Measurements from ENCODE around the gene EVC2. TPM values are rescaled to one million over a fixed set of nuclear protein-coding genes. Genes with fewer than 3 reads are reported as not detected.

EVC2 gene
- total and polyA plus RNA-seq, 2 donors (not counting 1 experiment from before 2014, with no cell fraction given) = 1.4 to 16.5 TPM

DNA sequence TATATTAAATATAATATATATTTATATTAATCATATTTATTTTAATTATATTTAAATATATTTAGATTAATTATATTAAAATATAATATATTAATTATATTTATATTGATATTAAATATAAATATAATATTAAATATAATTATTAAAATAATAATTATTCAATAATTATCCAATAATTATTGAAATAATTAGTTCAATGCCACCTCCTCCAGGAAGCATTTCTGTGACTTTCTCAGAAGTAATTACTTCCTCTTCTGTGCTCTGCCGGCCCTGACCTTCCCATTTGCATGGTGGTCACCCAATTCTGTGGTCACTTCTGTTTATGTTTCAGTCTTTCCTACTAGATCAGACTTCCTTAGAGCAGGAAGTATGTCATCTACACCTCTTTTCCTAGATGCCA is 45.8 kb downstream of the EVC2 start:
- no peak for DNase-seq (ENCODE audit: low read depth in 2 of 2)
- H3K9ac ChIP-seq (ENCODE audit: insufficient read depth, low read length) = no peak overlapping the region
- peaks cover 7% of the 10 kb centered on the region for H3K36me3 ChIP-seq (ENCODE audit: control insufficient read depth, insufficient read depth, low read length)
- H3K4me1 ChIP-seq (ENCODE audit: control insufficient read depth, extremely low read depth, insufficient read depth, low read length) = no peaks in the 10 kb centered on the region
- no peak overlapping the region for H3K27ac ChIP-seq (ENCODE audit: insufficient read depth, low read length)
- H3K27me3 ChIP-seq (ENCODE audit: control insufficient read depth, insufficient read depth, low read length) = no peaks in the 10 kb centered on the region
- no peaks in the 10 kb centered on the region for H4K20me1 ChIP-seq (ENCODE audit: control insufficient read depth, extremely low read depth, insufficient read depth, low read length)
- H2AFZ ChIP-seq (ENCODE audit: low read length) = no peak overlapping the region
- no peaks in the 10 kb centered on the region for H3K9me3 ChIP-seq (ENCODE audit: control insufficient read depth, insufficient read depth, low read depth, low read length)
- H3K79me2 ChIP-seq (ENCODE audit: control insufficient read depth, insufficient read depth, low read length) = no peaks in the 10 kb centered on the region
- H3K4me2 ChIP-seq (ENCODE audit: extremely low read depth, insufficient read depth, low read length) = no peak overlapping the region
- no peak overlapping the region for H3K4me3 ChIP-seq (replicated peaks in 1 of 4; ENCODE audit: control extremely low read depth in 1 of 4, insufficient read depth in 1 of 4, low read depth in 3 of 4, low read length in 4 of 4)
- TF ChIP-seq CTCF (conservative IDR thresholded peaks at IDR 0.05 in 1 of 2, IDR thresholded peaks at IDR 0.05 in 1 of 2; ENCODE audit: low read depth in 1 of 2, low read length in 2 of 2) = no peak

GRCh38 chr4:5661237-5661636 is 47.1 kb downstream of the EVC2 start:
- DNase-seq (ENCODE audit: low read depth in 2 of 2) = no peak
- Histone ChIP-seq H3K9me3 (ENCODE audit: control insufficient read depth, insufficient read depth, low read depth, low read length) (no peaks in the 10 kb centered on the region), H3K4me2 (ENCODE audit: extremely low read depth, insufficient read depth, low read length) (no peak overlapping the region), H3K27me3 (ENCODE audit: control insufficient read depth, insufficient read depth, low read length) (no peaks in the 10 kb centered on the region), H3K4me1 (ENCODE audit: control insufficient read depth, extremely low read depth, insufficient read depth, low read length) (no peaks in the 10 kb centered on the region), H3K9ac (ENCODE audit: insufficient read depth, low read length) (no peak overlapping the region), H3K79me2 (ENCODE audit: control insufficient read depth, insufficient read depth, low read length) (no peaks in the 10 kb centered on the region), H4K20me1 (ENCODE audit: control insufficient read depth, extremely low read depth, insufficient read depth, low read length) (no peaks in the 10 kb centered on the region), H3K27ac (ENCODE audit: insufficient read depth, low read length) (no peak overlapping the region), H3K36me3 (ENCODE audit: control insufficient read depth, insufficient read depth, low read length) (peaks cover 7% of the 10 kb centered on the region), H2AFZ (ENCODE audit: low read length) (no peak overlapping the region), H3K4me3 (replicated peaks in 1 of 4; ENCODE audit: control extremely low read depth in 1 of 4, insufficient read depth in 1 of 4, low read depth in 3 of 4, low read length in 4 of 4) (no peak overlapping the region)
- TF ChIP-seq CTCF (conservative IDR thresholded peaks at IDR 0.05 in 1 of 2, IDR thresholded peaks at IDR 0.05 in 1 of 2; ENCODE audit: low read depth in 1 of 2, low read length in 2 of 2) (no peak), EZH2 (IDR thresholded peaks at IDR 0.05; ENCODE audit: low read length, missing control alignments) (no peak)

GRCh38 chr4:5660185-5660584 is 48.2 kb downstream of the EVC2 start:
- Histone ChIP-seq H3K4me3 (replicated peaks in 1 of 4; ENCODE audit: control extremely low read depth in 1 of 4, insufficient read depth in 1 of 4, low read depth in 3 of 4, low read length in 4 of 4) (no peak overlapping the region), H3K4me1 (ENCODE audit: control insufficient read depth, extremely low read depth, insufficient read depth, low read length) (no peaks in the 10 kb centered on the region), H3K27me3 (ENCODE audit: control insufficient read depth, insufficient read depth, low read length) (no peaks in the 10 kb centered on the region), H2AFZ (ENCODE audit: low read length) (no peak overlapping the region), H3K9me3 (ENCODE audit: control insufficient read depth, insufficient read depth, low read depth, low read length) (no peaks in the 10 kb centered on the region), H3K9ac (ENCODE audit: insufficient read depth, low read length) (no peak overlapping the region), H3K27ac (ENCODE audit: insufficient read depth, low read length) (no peak overlapping the region), H3K36me3 (ENCODE audit: control insufficient read depth, insufficient read depth, low read length) (peaks cover 7% of the 10 kb centered on the region), H4K20me1 (ENCODE audit: control insufficient read depth, extremely low read depth, insufficient read depth, low read length) (no peaks in the 10 kb centered on the region), H3K4me2 (ENCODE audit: extremely low read depth, insufficient read depth, low read length) (no peak overlapping the region), H3K79me2 (ENCODE audit: control insufficient read depth, insufficient read depth, low read length) (no peaks in the 10 kb centered on the region)
- peak in 1 of 2 donors; percentile 24 for DNase-seq (ENCODE audit: low read depth in 2 of 2)
- TF ChIP-seq EZH2 (IDR thresholded peaks at IDR 0.05; ENCODE audit: low read length, missing control alignments) (no peak), CTCF (conservative IDR thresholded peaks at IDR 0.05 in 1 of 2, IDR thresholded peaks at IDR 0.05 in 1 of 2; ENCODE audit: low read depth in 1 of 2, low read length in 2 of 2) (no peak)
